HUES6 (cell line): ENCODE measurements around the gene GIPC2.
A peak's percentile ranks its signal among the peaks of the same experiment; 100 is the strongest.

ENCODE experiments used
- H3K27ac ChIP-seq: 2 replicates; pipeline ENCODE4 v1.7.0; 2013; ENCODE audit warnings: low read depth, mild to moderate bottlenecking, low read length, inconsistent platforms
- H3K27me3 ChIP-seq: 2 replicates; pipeline ENCODE4 v1.6.1; 2013; ENCODE audit warnings: low read length; ENCODE audit not compliant: control insufficient read depth, insufficient read depth
- H3K36me3 ChIP-seq: 2 replicates; pipeline ENCODE4 v1.6.1; 2013; ENCODE audit warnings: low read length; ENCODE audit not compliant: control insufficient read depth, insufficient read depth
- H3K4me1 ChIP-seq: 2 replicates; pipeline ENCODE4 v1.6.1; 2013; ENCODE audit warnings: low read length; ENCODE audit not compliant: control insufficient read depth, insufficient read depth
- H3K4me3 ChIP-seq: 2 replicates; pipeline ENCODE4 v1.5.1; 2013; ENCODE audit warnings: low read depth, low read length
- H3K9ac ChIP-seq: one replicate; pipeline ENCODE4 v1.6.1; 2013; ENCODE audit warnings: mild to moderate bottlenecking, low read length
- H3K9me3 ChIP-seq: 2 replicates; pipeline ENCODE4 v1.6.1; 2013; ENCODE audit warnings: low read depth, low read length; ENCODE audit not compliant: control insufficient read depth, insufficient read depth

The GIPC2 gene

DNA sequence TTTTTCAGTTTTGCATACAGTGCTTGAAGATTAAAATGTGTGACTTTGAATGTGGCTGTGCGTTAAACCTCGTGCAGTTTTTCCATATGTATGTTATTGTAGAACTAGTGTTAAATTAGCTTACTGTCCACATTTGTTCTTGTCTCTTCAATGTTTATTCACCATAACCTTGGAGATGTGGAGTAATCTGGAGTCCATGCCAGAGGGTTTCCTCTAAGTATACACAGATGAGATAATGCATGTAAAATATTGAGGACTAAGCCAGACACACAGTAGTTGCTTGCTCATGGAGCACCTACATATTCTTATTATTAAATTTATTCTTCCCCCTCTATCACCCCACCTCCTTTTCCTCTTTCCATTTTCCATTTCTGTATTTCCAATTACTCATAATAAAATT is 7.7 kb upstream of the GIPC2 start:
- no peak overlapping the region for H3K9ac ChIP-seq
- no peak overlapping the region for H3K27ac ChIP-seq
- H3K4me3 ChIP-seq, result no peak overlapping the region
- no peaks in the 10 kb centered on the region for H3K9me3 ChIP-seq
- H3K36me3 ChIP-seq, result no peaks in the 10 kb centered on the region
- H3K27me3 ChIP-seq, result peaks cover 4% of the 10 kb centered on the region; the same call in 1 of the 2 replicates
- no peaks in the 10 kb centered on the region for H3K4me1 ChIP-seq

DNA sequence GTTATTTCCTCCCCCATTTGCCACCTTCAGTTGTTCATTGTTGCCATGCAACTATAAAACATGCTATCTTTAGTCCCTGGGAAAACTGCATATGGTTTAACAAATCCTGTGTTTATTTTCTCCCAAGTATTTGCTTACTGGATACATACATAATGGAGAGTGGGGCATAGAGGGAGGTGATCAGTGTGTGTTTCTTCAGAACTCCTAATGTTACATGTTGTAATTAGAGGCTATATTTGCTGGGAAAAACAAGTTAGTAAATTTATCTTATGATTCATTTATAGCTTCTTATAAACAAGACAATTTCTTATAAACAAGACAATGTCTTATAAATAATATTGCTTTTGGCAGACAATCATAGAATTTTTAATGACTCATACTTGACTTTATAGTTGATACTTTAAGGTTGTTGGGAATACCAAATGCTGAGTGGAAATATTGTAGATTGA is 7.3 kb upstream of the GIPC2 start:
- H3K27ac ChIP-seq, result no peak overlapping the region
- no peaks in the 10 kb centered on the region for H3K4me1 ChIP-seq
- no peak overlapping the region for H3K9ac ChIP-seq
- H3K36me3 ChIP-seq, result no peaks in the 10 kb centered on the region
- H3K9me3 ChIP-seq, result no peaks in the 10 kb centered on the region
- peaks cover 9% of the 10 kb centered on the region; the same call in 1 of the 2 replicates for H3K27me3 ChIP-seq
- no peak overlapping the region for H3K4me3 ChIP-seq

DNA sequence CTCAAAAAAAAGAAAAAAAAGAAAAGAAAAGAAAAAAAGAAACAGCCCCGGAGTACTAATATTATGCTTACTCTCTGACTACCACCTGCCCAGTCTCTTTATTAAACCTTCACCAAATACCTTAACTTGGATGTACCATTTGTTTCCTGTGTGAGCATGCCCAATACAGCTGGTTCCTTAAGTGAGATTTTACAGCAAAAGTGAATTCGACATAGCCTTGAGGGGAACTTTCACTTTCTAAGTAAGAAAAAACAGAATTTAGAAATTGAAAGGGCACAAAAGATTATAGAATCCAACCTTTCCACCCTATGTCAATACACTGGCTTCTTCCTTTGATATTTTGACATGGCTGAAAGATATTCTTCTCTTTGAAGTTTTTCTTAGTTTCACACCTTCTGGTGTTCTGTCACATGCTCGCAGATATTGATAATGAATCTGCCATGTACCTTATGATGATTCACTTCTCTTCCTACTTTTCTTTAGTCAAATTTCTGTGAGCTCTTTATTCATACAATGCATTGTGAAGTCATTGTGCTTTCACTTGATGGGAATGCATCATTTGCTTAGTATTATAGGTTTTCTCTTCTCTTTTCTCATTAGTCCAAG is 5.2 kb upstream of the GIPC2 start:
- H3K36me3 ChIP-seq, result no peaks in the 10 kb centered on the region
- H3K9me3 ChIP-seq, result no peaks in the 10 kb centered on the region
- peaks cover 28% of the 10 kb centered on the region for H3K27me3 ChIP-seq
- H3K27ac ChIP-seq, result no peak overlapping the region
- H3K9ac ChIP-seq, result no peak overlapping the region
- no peak overlapping the region for H3K4me3 ChIP-seq
- H3K4me1 ChIP-seq, result peaks cover 8% of the 10 kb centered on the region

DNA sequence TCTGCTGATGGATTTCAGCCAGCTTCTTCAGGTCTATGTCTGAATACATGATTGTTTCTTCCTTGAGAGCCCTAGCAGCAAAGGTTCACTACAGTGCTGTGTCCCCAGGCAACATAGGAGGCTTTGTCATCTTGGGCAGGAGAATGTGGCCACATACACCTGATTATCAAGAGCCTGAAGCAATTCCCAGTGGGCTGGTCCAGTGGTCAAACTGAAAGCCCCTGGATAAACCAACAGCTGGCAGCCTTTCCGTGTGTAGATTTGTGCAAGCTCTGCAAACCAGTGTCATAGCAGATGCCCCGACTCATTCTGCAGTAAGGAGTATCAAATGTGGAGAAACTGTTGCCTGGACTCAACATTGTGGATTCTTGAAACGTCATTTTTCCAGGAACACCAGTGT is 2.3 kb upstream of the GIPC2 start:
- no peaks in the 10 kb centered on the region for H3K36me3 ChIP-seq
- no peak overlapping the region for H3K27ac ChIP-seq
- H3K9ac ChIP-seq, result no peak overlapping the region
- no peak overlapping the region for H3K4me3 ChIP-seq
- no peaks in the 10 kb centered on the region for H3K9me3 ChIP-seq
- peaks cover 52% of the 10 kb centered on the region for H3K27me3 ChIP-seq
- peaks cover 17% of the 10 kb centered on the region for H3K4me1 ChIP-seq

DNA sequence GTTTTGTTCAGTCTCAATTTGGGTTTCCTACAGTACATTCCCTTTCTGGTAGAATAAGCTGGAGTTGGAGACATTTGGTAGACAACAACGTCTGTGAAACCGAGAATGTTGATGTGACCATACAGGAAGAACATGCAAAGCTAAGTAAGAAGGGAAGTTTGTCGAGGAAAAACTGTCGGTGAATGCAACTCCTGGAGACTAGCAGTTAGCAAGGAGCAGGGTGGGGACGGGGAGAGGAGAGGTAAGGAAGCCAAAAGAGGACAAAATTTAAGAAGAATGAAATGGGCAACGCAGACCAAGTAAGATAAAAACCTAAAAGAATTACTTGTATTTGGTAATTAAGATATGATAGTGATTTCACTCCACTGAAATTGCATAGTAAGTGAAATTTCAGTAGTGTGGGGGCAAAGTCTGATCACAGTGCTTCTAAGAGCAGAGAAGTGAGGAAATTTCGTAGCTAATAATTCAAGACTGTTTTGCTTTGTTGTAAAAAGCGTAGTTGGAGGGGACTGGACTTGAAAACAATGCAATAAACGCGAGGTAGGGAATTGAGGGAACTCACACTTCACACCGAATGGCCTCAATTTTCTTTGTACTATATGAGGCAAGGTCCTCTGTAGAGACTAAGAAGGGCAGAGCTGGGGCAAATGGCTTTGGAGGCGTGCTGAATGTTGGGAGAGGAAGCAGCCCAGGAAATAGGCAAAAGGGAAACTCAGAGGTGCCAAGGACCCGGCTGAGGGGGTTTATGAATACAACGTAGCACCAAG is 787 bp upstream of the GIPC2 start:
- peak overlapping the region; percentile 81 for H3K4me3 ChIP-seq
- H3K4me1 ChIP-seq, result peaks cover 21% of the 10 kb centered on the region
- H3K9ac ChIP-seq, result peak overlapping the region; percentile 75
- H3K27ac ChIP-seq, result no peak overlapping the region
- peaks cover 52% of the 10 kb centered on the region for H3K27me3 ChIP-seq
- H3K36me3 ChIP-seq, result no peaks in the 10 kb centered on the region
- no peaks in the 10 kb centered on the region for H3K9me3 ChIP-seq

DNA sequence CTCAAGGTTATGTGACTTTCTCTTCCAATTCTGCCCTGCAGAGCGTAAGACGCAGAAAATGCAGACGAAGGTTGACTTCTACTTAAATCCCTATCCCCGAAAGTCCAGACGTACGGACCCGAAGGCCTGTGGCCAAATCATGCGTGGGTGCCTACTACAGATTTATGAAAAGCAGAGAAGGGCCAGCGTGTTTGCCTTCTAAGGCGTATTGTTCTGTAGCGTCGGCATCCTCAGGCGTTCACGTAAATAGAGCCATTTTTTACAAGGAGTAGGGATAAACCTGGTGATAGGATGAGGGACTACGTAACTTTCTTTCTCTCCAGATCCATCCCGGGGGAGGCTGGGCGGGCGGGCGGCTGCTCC is 222 bp upstream of the GIPC2 start:
- H3K4me3 ChIP-seq, result peak overlapping the region; percentile 81
- peaks cover 52% of the 10 kb centered on the region for H3K27me3 ChIP-seq
- peak overlapping the region; percentile 75 for H3K9ac ChIP-seq

DNA sequence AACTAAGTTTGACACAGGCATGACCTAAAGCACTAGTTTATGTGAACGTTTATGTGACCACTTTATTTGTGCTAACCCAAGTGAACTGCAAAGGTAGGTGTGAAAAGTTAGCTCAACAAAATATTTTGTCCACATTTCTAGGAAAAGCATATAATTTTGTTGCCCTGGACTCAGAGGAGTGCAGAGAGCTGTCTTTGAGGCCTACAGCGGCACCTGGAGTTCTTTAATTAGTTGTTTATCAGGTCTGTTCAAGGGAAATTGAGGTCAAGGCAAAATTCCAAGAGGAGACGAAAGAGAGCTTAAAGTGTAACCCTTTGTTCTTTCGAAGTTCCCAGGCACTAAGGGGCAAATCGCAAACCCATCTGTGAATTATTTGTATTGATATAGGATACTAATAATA is 1.3 kb downstream of the GIPC2 start:
- Histone ChIP-seq H3K9ac (peak overlapping the region; percentile 25), H3K4me1 (peaks cover 21% of the 10 kb centered on the region), H3K27me3 (peaks cover 52% of the 10 kb centered on the region), H3K27ac (no peak overlapping the region), H3K9me3 (no peaks in the 10 kb centered on the region), H3K36me3 (no peaks in the 10 kb centered on the region), H3K4me3 (peak overlapping the region; percentile 81)

More for the DNA sequence above, 222 bp upstream of the GIPC2 start:
- Histone ChIP-seq H3K4me1 (peaks cover 21% of the 10 kb centered on the region), H3K9me3 (no peaks in the 10 kb centered on the region), H3K36me3 (no peaks in the 10 kb centered on the region), H3K27ac (no peak overlapping the region)

DNA sequence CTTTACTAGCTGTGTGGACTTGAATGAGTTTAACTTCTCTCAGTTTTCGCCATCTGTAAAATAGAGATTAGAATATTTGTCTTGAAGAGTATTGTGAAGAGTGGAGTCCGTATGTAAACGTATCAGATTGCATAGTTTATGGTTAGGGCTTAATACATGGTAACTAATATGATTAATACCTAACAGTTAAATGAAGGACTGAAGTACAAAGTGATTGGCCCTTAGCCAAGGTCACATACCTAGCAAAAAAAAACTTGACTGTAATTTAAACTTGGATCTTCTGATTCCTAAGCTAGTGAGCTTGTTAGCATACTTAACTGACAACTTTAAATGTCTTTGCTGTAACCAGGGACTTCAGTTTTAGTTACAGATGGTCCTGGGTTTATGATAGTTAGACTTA is 1.9 kb downstream of the GIPC2 start:
- Histone ChIP-seq H3K9me3 (no peaks in the 10 kb centered on the region), H3K27me3 (peaks cover 52% of the 10 kb centered on the region), H3K4me1 (peaks cover 21% of the 10 kb centered on the region), H3K27ac (no peak overlapping the region), H3K36me3 (no peaks in the 10 kb centered on the region), H3K4me3 (no peak overlapping the region), H3K9ac (no peak overlapping the region)

DNA sequence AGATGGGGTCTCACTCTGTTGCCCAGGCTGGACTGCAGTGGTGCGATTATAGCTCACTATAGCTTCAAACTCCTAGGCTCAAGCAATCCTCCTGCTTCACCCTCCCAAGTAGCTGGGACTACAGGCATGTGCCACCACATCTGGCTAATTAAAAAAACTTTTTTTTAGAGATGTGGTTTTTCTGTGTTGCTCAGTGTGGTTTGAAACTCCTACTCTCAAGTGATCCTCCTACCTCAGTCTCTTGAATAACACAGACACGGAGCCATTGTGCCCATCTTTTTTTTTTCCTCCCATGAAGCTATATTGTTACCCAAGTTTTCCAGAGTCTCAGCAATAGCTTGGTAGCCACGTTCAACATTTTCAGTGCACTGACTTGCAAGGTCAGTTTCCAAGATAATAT is 2.7 kb downstream of the GIPC2 start:
- Histone ChIP-seq H3K4me3 (no peak overlapping the region), H3K9ac (no peak overlapping the region), H3K27ac (no peak overlapping the region), H3K9me3 (no peaks in the 10 kb centered on the region), H3K4me1 (peaks cover 24% of the 10 kb centered on the region), H3K36me3 (no peaks in the 10 kb centered on the region), H3K27me3 (peaks cover 43% of the 10 kb centered on the region)

DNA sequence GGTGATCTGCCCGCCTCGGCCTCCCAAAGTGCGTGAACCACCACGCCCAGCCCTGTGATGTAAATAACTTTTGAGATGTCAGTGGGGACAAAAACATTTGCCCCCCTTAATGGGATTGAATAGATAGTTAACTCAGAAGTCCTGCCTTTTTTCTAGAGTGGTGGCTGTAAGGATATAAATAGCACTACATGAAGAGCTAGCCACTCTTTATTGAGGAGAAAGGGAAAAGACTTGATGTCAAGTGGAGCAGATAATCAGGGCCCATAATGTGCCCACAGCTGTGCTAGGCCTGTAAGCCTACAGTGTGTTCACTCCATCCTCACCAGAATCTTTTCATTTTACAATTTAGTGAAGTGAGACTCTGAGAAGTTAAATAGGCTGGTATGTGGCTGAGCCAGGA is 3.6 kb downstream of the GIPC2 start:
- Histone ChIP-seq H3K4me3 (no peak overlapping the region), H3K27me3 (peaks cover 35% of the 10 kb centered on the region), H3K9me3 (no peaks in the 10 kb centered on the region), H3K27ac (no peak overlapping the region), H3K36me3 (no peaks in the 10 kb centered on the region), H3K9ac (no peak overlapping the region), H3K4me1 (peaks cover 24% of the 10 kb centered on the region)

DNA sequence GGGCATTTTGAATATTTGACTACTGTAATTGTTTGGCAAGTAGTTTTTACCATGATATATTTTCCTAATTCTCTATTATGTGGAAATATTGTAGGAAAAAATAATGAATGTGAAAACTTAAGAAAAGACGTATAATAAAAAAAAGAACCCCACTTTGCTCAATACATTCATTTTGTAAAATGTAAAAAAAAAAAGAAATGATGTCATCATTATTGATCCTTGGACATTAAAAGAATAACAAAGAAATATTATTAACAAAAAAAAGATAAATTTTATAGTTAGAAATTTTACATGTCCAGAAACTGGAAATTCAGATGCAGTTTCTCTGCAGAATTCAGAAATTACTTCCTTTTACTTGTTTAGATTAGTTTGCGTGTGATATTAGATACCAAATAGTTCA is 5.2 kb downstream of the GIPC2 start:
- no peak overlapping the region for H3K4me3 ChIP-seq
- no peak overlapping the region for H3K27ac ChIP-seq
- peaks cover 19% of the 10 kb centered on the region for H3K27me3 ChIP-seq
- H3K9me3 ChIP-seq, result no peaks in the 10 kb centered on the region
- H3K9ac ChIP-seq, result no peak overlapping the region
- no peaks in the 10 kb centered on the region for H3K36me3 ChIP-seq
- H3K4me1 ChIP-seq, result peaks cover 16% of the 10 kb centered on the region
